ENCODE measurements around the gene DCTN3. TPM values are rescaled to one million over a fixed set of nuclear protein-coding genes. Genes with fewer than 3 reads are reported as not detected.

DCTN3 gene
- total and polyA plus RNA-seq, 10 of the 15 experiments (the other 5 are each of a cell fraction or from before 2014, with no cell fraction given): 19.0 to 120 (median 71.8) TPM

DNA sequence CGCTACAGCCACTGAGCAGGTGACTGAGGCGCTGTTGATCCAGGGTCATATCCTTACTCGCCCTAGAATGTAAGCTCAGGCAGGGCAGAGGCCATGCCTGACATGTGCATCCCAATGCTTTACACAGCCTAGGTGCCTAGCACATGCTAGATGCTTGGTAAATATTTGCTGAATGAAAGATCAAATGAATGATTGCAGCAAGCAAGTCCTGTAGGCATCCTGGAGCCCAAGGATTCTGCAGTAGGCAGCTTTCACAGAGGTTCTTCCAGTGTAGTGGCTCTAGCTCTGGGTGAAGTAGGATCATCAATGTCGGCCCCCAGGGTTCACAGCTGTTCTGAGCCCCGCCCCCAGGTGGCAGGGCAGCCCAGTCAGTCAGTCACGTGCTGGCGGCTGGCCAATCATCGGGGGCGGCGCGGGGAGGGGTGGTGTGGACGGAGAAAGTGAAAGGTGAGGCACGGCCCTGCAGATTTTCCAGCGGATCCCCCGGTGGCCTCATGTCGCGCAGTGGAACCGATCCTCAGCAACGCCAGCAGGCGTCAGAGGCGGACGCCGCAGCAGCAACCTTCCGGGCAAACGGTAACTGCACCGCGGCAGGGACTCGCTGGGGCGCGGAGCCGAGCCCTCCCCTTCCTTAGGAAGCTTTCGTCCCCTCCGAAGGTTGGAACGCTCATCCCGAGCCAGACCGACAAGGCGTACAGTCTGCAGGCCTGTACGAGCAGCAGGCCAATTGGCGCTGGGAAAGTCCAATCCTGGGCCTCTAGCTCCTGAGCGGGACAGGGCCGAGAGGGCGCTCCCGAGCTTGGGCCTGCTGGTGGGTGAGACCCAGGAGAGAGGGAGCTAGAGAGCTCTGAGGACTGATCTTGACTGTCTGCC, 26.2 kb upstream of the DCTN3 start, which contains the start of gene GALT (continued):
- no peak for TF ChIP-seq MTA3 (IDR thresholded peaks at IDR 0.05; ENCODE audit: borderline replicate concordance, low read length)
- TF ChIP-seq, protein P1, sequence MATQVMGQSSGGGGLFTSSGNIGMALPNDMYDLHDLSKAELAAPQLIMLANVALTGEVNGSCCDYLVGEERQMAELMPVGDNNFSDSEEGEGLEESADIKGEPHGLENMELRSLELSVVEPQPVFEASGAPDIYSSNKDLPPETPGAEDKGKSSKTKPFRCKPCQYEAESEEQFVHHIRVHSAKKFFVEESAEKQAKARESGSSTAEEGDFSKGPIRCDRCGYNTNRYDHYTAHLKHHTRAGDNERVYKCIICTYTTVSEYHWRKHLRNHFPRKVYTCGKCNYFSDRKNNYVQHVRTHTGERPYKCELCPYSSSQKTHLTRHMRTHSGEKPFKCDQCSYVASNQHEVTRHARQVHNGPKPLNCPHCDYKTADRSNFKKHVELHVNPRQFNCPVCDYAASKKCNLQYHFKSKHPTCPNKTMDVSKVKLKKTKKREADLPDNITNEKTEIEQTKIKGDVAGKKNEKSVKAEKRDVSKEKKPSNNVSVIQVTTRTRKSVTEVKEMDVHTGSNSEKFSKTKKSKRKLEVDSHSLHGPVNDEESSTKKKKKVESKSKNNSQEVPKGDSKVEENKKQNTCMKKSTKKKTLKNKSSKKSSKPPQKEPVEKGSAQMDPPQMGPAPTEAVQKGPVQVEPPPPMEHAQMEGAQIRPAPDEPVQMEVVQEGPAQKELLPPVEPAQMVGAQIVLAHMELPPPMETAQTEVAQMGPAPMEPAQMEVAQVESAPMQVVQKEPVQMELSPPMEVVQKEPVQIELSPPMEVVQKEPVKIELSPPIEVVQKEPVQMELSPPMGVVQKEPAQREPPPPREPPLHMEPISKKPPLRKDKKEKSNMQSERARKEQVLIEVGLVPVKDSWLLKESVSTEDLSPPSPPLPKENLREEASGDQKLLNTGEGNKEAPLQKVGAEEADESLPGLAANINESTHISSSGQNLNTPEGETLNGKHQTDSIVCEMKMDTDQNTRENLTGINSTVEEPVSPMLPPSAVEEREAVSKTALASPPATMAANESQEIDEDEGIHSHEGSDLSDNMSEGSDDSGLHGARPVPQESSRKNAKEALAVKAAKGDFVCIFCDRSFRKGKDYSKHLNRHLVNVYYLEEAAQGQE (IDR thresholded peaks at IDR 0.05; ENCODE audit: low read depth, low read length): no peak
- peak; percentile 87 for TF ChIP-seq IKZF1 (conservative IDR thresholded peaks at IDR 0.05)
- TF ChIP-seq NR2C2 (IDR thresholded peaks at IDR 0.05; ENCODE audit: borderline replicate concordance, control insufficient read depth, insufficient read length, low read depth): no peak
- TF ChIP-seq SUPT20H (IDR thresholded peaks at IDR 0.05; ENCODE audit: borderline replicate concordance, control insufficient read depth, low read depth, low read length): no peak
- TF ChIP-seq BMI1 (IDR thresholded peaks at IDR 0.05; ENCODE audit: borderline replicate concordance): no peak
- TF ChIP-seq YBX1 (IDR thresholded peaks at IDR 0.05): no peak
- TF ChIP-seq, protein P2, sequence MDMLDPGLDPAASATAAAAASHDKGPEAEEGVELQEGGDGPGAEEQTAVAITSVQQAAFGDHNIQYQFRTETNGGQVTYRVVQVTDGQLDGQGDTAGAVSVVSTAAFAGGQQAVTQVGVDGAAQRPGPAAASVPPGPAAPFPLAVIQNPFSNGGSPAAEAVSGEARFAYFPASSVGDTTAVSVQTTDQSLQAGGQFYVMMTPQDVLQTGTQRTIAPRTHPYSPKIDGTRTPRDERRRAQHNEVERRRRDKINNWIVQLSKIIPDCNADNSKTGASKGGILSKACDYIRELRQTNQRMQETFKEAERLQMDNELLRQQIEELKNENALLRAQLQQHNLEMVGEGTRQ (IDR thresholded peaks at IDR 0.05; ENCODE audit: borderline replicate concordance, low read depth, low read length): peak; percentile 94
- TF ChIP-seq CREB1 (IDR thresholded peaks at IDR 0.05; ENCODE audit: low read depth): peak; percentile 47; the same call in 1 of the 2 replicates

Data from GM12878 (cell line).